HepG2 (cell line): ENCODE results near the gene CCDC8. TPM values are rescaled to one million over a fixed set of nuclear protein-coding genes. Genes with fewer than 3 reads are reported as not detected.
"Not testable (repeated sequence)": the region's sequence is repeated elsewhere in the genome, so short reads cannot be mapped to it uniquely, and the experiment has no call there.

Experiments
- ATAC-seq: fragments of 200-7000 bp; cut with Tn5 transposase; 3 replicates; pipeline ENCODE4 v1.9.1; 2020; ENCODE audit warnings: mild to moderate bottlenecking, moderate library complexity
- BruUV-seq: library from RNA; stranded (reverse); fragments of 400-500 nt; replicated peaks from 2 replicates; lab custom pipeline; 2021; lab: Mats Ljungman, UMichigan
- CTCF ChIA-PET: fragments of 300-600 bp; formaldehyde crosslinking; extraction: SDS; loops from one replicate; lab custom pipeline; 2021; ENCODE audit warnings: low total read pairs, inconsistent platforms, low intra/inter-chr PET ratio; lab: Yijun Ruan, JAX
- POLR2A ChIA-PET: fragments of 350-600 bp; sonication (Branson Sonifier 250); formaldehyde crosslinking; loops from one replicate; lab custom pipeline; 2020; ENCODE audit warnings: antibody characterized with exemption, inconsistent platforms; lab: Yijun Ruan, JAX
- DNase-seq: peaks from one replicate; pipeline ENCODE4 v3.0.0-alpha.2; 2015; ENCODE audit warnings: low spot score
- FAIRE-seq: peaks from 3 replicates; lab custom pipeline; 2011; peaks lifted over from hg19 to GRCh38; lab: Jason Lieb, UNC
- H2AFZ ChIP-seq: one replicate; pipeline ENCODE4 v1.6.1; 2011; ENCODE audit warnings: low read length, inconsistent platforms
- H3K27ac ChIP-seq: fragments of 300-600 bp; 3 replicates; pipeline ENCODE4 v1.8.0; 2011; ENCODE audit warnings: mixed run types, mild to moderate bottlenecking, mixed read lengths, low read length, inconsistent platforms; ENCODE audit not compliant: insufficient read depth; ENCODE audit errors: extremely low read length
- H3K27me3 ChIP-seq, 2 experiments: fragments of 200-600 bp in 1 of 2; 2 replicates in 1 of 2; 3 replicates in 1 of 2; pipeline versions ENCODE4 v1.6.0 to v1.8.0; 2011; ENCODE audit warnings: low read length in 2 of 2, mild to moderate bottlenecking in 2 of 2, moderate library complexity in 2 of 2, inconsistent platforms in 1 of 2; ENCODE audit not compliant: insufficient read depth in 2 of 2, control insufficient read depth in 1 of 2
- H3K36me3 ChIP-seq, 2 experiments: fragments of 200-600 bp in 1 of 2; replicated peaks in 1 of 2; 2 replicates in 1 of 2; 3 replicates in 1 of 2; pipeline versions ENCODE4 v1.5.1 to v1.8.0; 2011; ENCODE audit warnings: low read length in 2 of 2, inconsistent platforms in 1 of 2; ENCODE audit not compliant: insufficient read depth in 2 of 2, control insufficient read depth in 1 of 2
- H3K4me1 ChIP-seq: 2 replicates; pipeline ENCODE4 v1.5.1; 2012; ENCODE audit warnings: low read length, inconsistent platforms; ENCODE audit not compliant: insufficient read depth
- H3K4me2 ChIP-seq: 2 replicates; pipeline ENCODE4 v1.6.0; 2011; ENCODE audit warnings: low read depth, low read length, inconsistent platforms
- H3K4me3 ChIP-seq, 3 experiments: fragments of 200-600 bp in 1 of 3; sonication (generic), shearing (Covaris generic) in 1 of 3; replicated peaks in 1 of 3; 2 replicates each; pipeline ENCODE4 v1.5.1; 2011 to 2016; ENCODE audit warnings: low read length in 3 of 3, inconsistent platforms in 2 of 3, low read depth in 2 of 3, mild to moderate bottlenecking in 2 of 3, control low read depth in 1 of 3, mixed read lengths in 1 of 3; ENCODE audit not compliant: insufficient read depth in 1 of 3
- H3K79me2 ChIP-seq: one replicate; pipeline ENCODE4 v1.6.1; 2011; ENCODE audit warnings: low read length, inconsistent platforms; ENCODE audit not compliant: insufficient read depth
- H3K9ac ChIP-seq: 2 replicates; pipeline ENCODE4 v1.6.0; 2011; ENCODE audit warnings: mild to moderate bottlenecking, low read depth, low read length, inconsistent platforms; ENCODE audit not compliant: insufficient read depth
- H3K9me3 ChIP-seq: 2 replicates; pipeline ENCODE4 v1.5.1; 2012; ENCODE audit warnings: mild to moderate bottlenecking, low read length
- H4K20me1 ChIP-seq: 2 replicates; pipeline ENCODE4 v1.6.0; 2011; ENCODE audit warnings: inconsistent platforms, mild to moderate bottlenecking, low read length, moderate library complexity; ENCODE audit not compliant: insufficient read depth
- NCOA1 ChIP-seq: sonication (generic); formaldehyde crosslinking; IDR thresholded peaks from 2 replicates; pipeline ENCODE4 v1.9.0; 2021; ENCODE audit warnings: missing genetic modification reagents
- RXRB ChIP-seq: IDR thresholded peaks from 2 replicates; pipeline ENCODE4 v1.6.1; 2016; ENCODE audit warnings: borderline replicate concordance, missing genetic modification reagents, missing compliant biosample characterization
- ZMYM3 ChIP-seq: sonication (generic); formaldehyde crosslinking; IDR thresholded peaks from 2 replicates; pipeline ENCODE4 v1.5.1; 2020; ENCODE audit warnings: mild to moderate bottlenecking, missing genetic modification reagents
- WGBS: methylation state at CpG from one replicate; pipeline ENCODE4 v1.1.6; 2017; ENCODE audit warnings: low lambda C conversion rate; 5-methylcytosine and 5-hydroxymethylcytosine counted together
- in situ Hi-C: cut with HindIII; loops from 2 replicates; pipeline ENCODE4 v1.10.0; 2017; ENCODE audit warnings: low pct_unique_long_range_greater_than_20kb; ENCODE audit not compliant: extremely low pct_ligation_motif_present
- intact Hi-C: fragments of 100-400 bp; cut with micrococcal nuclease; formaldehyde crosslinking; loops from one replicate; pipeline ENCODE4 v1.10.0; 2022; ENCODE audit not compliant: unreplicated experiment
- polyA plus RNA-seq, 8 experiments: library from polyadenylated mRNA; depleted of rRNA in 3 of 8; stranded (reverse) in 7 of 8; unstranded in 1 of 8; fragments of >200 nt; fragmentation: Illumina TruSeq in 4 of 8; extraction: Trizol in 4 of 8; gene quantifications; 2 replicates each; pipeline versions ENCODE4 v1.2.1 to v1.2.3, GENCODE V29; 2011 to 2016; ENCODE audit warnings: low read depth in 4 of 8, missing spikeins in 1 of 8, mixed read lengths in 1 of 8; ENCODE audit not compliant: insufficient read depth in 1 of 8
- total RNA-seq, 5 experiments: library from RNA; depleted of rRNA; stranded (reverse); fragments of >200 nt; fragmentation: Illumina TruSeq; extraction: Trizol; gene quantifications; 2 replicates each; pipeline ENCODE4 v1.2.3, GENCODE V29; 2016; ENCODE audit warnings: low read depth in 1 of 5
- TF ChIP-seq, protein P1 (sequence below): sonication (generic); formaldehyde crosslinking; IDR thresholded peaks from 2 replicates; pipeline ENCODE4 v1.5.0; 2020; ENCODE audit warnings: missing genetic modification reagents, mild to moderate bottlenecking, borderline replicate concordance

Gene CCDC8
- total and polyA plus RNA-seq, 2 of the 13 experiments (the other 11 are each of a cell fraction or from before 2014, with no cell fraction given): 0.04 TPM; not detected in 1

DNA sequence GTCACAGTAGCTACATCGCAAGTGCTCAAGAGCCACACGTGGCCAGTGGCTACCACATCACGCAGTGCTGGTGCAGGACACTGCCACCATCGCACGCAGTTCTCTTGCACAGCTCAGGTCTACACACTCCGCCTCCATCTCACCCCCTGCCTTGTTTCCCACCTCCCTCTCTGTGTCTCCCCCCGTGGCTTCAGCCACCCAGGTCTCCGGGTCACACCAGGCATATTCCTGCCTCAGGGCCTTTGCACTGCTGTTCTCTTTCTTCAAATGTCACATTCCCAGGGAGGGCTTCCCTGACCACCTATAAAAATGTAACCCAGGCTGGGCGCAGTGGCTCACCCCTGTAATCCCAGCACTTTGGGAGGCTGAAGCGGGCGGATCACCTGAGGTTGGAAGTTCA is 10.6 kb downstream of the CCDC8 start:
- DNase-seq (no peak), ATAC-seq (no peak), FAIRE-seq (no peak)
- Histone ChIP-seq H3K27me3 (no peaks in the 10 kb centered on the region), H3K4me3 (no peak overlapping the region), H3K9me3 (no peaks in the 10 kb centered on the region), H4K20me1 (no peaks in the 10 kb centered on the region), H3K4me1 (peaks cover 25% of the 10 kb centered on the region), H3K9ac (no peak overlapping the region), H3K36me3 (no peaks in the 10 kb centered on the region), H3K27ac (no peak overlapping the region), H2AFZ (no peak overlapping the region), H3K79me2 (no peaks in the 10 kb centered on the region), H3K4me2 (peak overlapping the region; percentile 59)
- ChIA-PET POLR2A (no interaction called here), CTCF (interaction anchor here (1.3 to 9.2 kb wide), 3 partner anchors 29 to 111 kb away, joined by 6 to 76 read pairs (median 14); no protein-coding TSS in a partner anchor)
- in situ Hi-C loops (loop anchor here (5.0 kb wide), 1 partner anchor 85 kb away; no protein-coding TSS in a partner anchor), intact Hi-C loops (loop anchor here (1.0 to 5.0 kb wide), 2 partner anchors 85 to 110 kb away; no protein-coding TSS in a partner anchor)
- WGBS: 77% methylated on average over 11 of the region's 11 CpGs
- TF ChIP-seq, protein P1, sequence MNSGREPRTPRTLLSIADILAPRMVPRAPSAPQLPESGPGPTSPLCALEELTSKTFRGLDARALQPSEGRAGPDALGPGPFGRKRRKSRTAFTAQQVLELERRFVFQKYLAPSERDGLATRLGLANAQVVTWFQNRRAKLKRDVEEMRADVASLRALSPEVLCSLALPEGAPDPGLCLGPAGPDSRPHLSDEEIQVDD (CRISPR knock-in tag): no peak
- no peak for TF ChIP-seq NCOA1 (CRISPR knock-in tag)
- TF ChIP-seq ZMYM3 (CRISPR knock-in tag): peak; percentile 86
- TF ChIP-seq RXRB (CRISPR knock-in tag): no peak
- no TSS peak for BruUV-seq

DNA sequence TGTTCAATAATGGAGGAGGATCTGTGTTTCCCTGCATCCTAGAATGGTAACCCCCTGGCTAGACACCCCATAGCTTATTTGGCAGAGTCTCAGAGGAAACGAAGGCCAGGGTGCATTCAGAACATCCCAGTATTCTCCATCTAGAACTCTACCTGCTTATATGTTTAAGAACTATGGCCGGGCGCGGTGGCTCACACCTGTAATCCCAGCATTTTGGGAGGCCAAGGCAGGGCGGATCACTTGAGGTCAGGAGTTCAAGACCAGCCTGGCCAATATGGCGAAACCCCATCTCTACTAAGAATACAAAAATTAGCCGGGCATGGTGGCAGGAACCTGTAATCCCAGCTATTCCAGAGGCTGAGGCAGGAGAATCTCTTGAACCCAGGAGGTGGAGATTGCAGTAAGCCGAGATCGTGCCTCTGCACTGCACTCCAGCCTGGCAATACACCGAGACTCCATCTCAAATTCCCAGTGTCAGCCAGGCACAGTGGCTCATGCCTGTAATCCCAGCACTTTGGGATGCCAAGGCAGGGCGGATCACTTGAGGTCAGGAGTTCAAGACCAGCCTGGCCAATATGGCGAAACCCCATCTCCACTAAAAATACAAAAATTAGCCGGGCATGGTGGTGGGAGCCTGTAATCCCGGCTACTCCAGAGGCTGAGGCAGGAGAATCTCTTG is 15.4 kb downstream of the CCDC8 start:
- DNase-seq, H3K4me3 ChIP-seq, H4K20me1 ChIP-seq, FAIRE-seq, H3K4me1 ChIP-seq, H2AFZ ChIP-seq, H3K79me2 ChIP-seq, H3K9ac ChIP-seq, H3K4me2 ChIP-seq, H3K9me3 ChIP-seq, H3K27me3 ChIP-seq, BruUV-seq, POLR2A ChIA-PET, H3K27ac ChIP-seq, H3K36me3 ChIP-seq, ATAC-seq: not testable (repeated sequence)
- WGBS: 90% methylated on average over 10 of the region's 14 CpGs
- intact Hi-C loops: loop anchor here (5.0 kb wide), 1 partner anchor 34 kb away; no protein-coding TSS in a partner anchor
- CTCF ChIA-PET: interaction anchor here (1.1 to 9.2 kb wide), 2 partner anchors 91 to 116 kb away, joined by 3 to 76 read pairs; no protein-coding TSS in a partner anchor
- in situ Hi-C loops: loop anchor here (10.0 kb wide), 1 partner anchor 113 kb away; no protein-coding TSS in a partner anchor
